IMR-90 (cell line): Measurements from ENCODE around the gene OR5T3. TPM values are rescaled to one million over a fixed set of nuclear protein-coding genes. Genes with fewer than 3 reads are reported as not detected.

Experiments used
- ATAC-seq: fragments of 200-7000 bp; cut with Tn5 transposase; 2 replicates; pipeline ENCODE4 v1.9.1; 2020; ENCODE audit warnings: low read depth, mild to moderate bottlenecking, moderate library complexity
- Bru-seq: library from RNA; stranded (reverse); fragments of 400-500 nt; gene quantifications from one replicate; lab custom pipeline; 2021; lab: Mats Ljungman, UMichigan
- BruChase-seq, 2 experiments: library from RNA; stranded (reverse); fragments of 400-500 nt; gene quantifications; one replicate each; lab custom pipeline; 2021; lab: Mats Ljungman, UMichigan
- BruUV-seq: library from RNA; stranded (reverse); fragments of 400-500 nt; replicated peaks from 2 replicates; lab custom pipeline; 2021; lab: Mats Ljungman, UMichigan
- CTCF ChIA-PET: fragments of 300-600 bp; formaldehyde crosslinking; extraction: SDS; loops from one replicate; lab custom pipeline; 2021; ENCODE audit warnings: antibody characterized with exemption; lab: Yijun Ruan, JAX
- POLR2A ChIA-PET: fragments of 300-600 bp; sonication (Branson Sonifier 250); formaldehyde crosslinking; loops from one replicate; lab custom pipeline; 2022; ENCODE audit warnings: antibody characterized with exemption; ENCODE audit not compliant: unreplicated experiment; lab: Charles Lee
- DNase-seq: peaks from one replicate; pipeline ENCODE4 v3.0.0; 2013
- H2AFZ ChIP-seq: replicated peaks from 2 replicates; pipeline ENCODE3; 2013; ENCODE audit warnings: low read length, mild to moderate bottlenecking; ENCODE audit not compliant: poor library complexity
- H2AK5ac ChIP-seq: 2 replicates; pipeline ENCODE4 v1.6.1; 2013; ENCODE audit warnings: low read depth, low read length, inconsistent platforms
- H2AK9ac ChIP-seq: replicated peaks from 2 replicates; pipeline ENCODE3; 2013; ENCODE audit warnings: mild to moderate bottlenecking, low read depth, low read length, moderate library complexity; ENCODE audit not compliant: poor library complexity
- H2BK120ac ChIP-seq: 2 replicates; pipeline ENCODE4 v1.6.1; 2013; ENCODE audit warnings: low read depth, low read length, inconsistent platforms
- H2BK15ac ChIP-seq: 3 replicates; pipeline ENCODE4 v1.6.1; 2013; ENCODE audit warnings: low read depth, low read length, inconsistent platforms
- H2BK20ac ChIP-seq: 2 replicates; pipeline ENCODE4 v1.6.1; 2013; ENCODE audit warnings: low read depth, mild to moderate bottlenecking, inconsistent platforms, low read length, moderate library complexity
- H2BK5ac ChIP-seq: 2 replicates; pipeline ENCODE4 v1.6.1; 2013; ENCODE audit warnings: mild to moderate bottlenecking, low read depth, low read length, inconsistent platforms; ENCODE audit not compliant: poor library complexity, severe bottlenecking
- H3K14ac ChIP-seq: replicated peaks from 2 replicates; pipeline ENCODE4 v1.6.1; 2013; ENCODE audit warnings: low read depth, low read length, inconsistent platforms
- H3K18ac ChIP-seq: 2 replicates; pipeline ENCODE4 v1.6.1; 2013; ENCODE audit warnings: low read depth, low read length, control low read depth
- H3K23ac ChIP-seq: 2 replicates; pipeline ENCODE4 v1.6.1; 2013; ENCODE audit warnings: low read depth, low read length, inconsistent platforms
- H3K27ac ChIP-seq: 2 replicates; pipeline ENCODE4 v1.5.1; 2013; ENCODE audit warnings: mild to moderate bottlenecking, control low read depth, low read length; ENCODE audit not compliant: insufficient read depth
- H3K27me3 ChIP-seq: 2 replicates; pipeline ENCODE4 v1.6.1; 2013; ENCODE audit warnings: low read length; ENCODE audit not compliant: control insufficient read depth, insufficient read depth
- H3K36me3 ChIP-seq: 2 replicates; pipeline ENCODE4 v1.6.1; 2013; ENCODE audit warnings: low read length, mixed read lengths; ENCODE audit not compliant: control insufficient read depth, insufficient read depth
- H3K4ac ChIP-seq: 2 replicates; pipeline ENCODE4 v1.6.1; 2013; ENCODE audit warnings: low read depth, low read length, inconsistent platforms
- H3K4me1 ChIP-seq: 2 replicates; pipeline ENCODE4 v1.6.1; 2013; ENCODE audit warnings: low read length, mixed read lengths; ENCODE audit not compliant: control insufficient read depth, insufficient read depth
- H3K4me2 ChIP-seq: 2 replicates; pipeline ENCODE4 v1.6.1; 2013; ENCODE audit warnings: low read depth, mild to moderate bottlenecking, control low read depth, low read length, moderate library complexity
- H3K4me3 ChIP-seq: 2 replicates; pipeline ENCODE4 v1.5.1; 2013; ENCODE audit warnings: low read depth, mild to moderate bottlenecking, control low read depth, low read length, moderate library complexity; ENCODE audit not compliant: insufficient read depth
- H3K56ac ChIP-seq: 2 replicates; pipeline ENCODE4 v1.6.1; 2013; ENCODE audit warnings: low read length, inconsistent platforms; ENCODE audit not compliant: insufficient read depth; ENCODE audit errors: extremely low read depth
- H3K79me1 ChIP-seq, 2 experiments: 2 replicates each; pipeline ENCODE4 v1.6.1; 2013; ENCODE audit warnings: low read length in 2 of 2, inconsistent platforms in 1 of 2, low read depth in 1 of 2
- H3K9ac ChIP-seq: 2 replicates; pipeline ENCODE4 v1.6.1; 2013; ENCODE audit warnings: low read depth, low read length, control low read depth
- H3K9me1 ChIP-seq: 2 replicates; pipeline ENCODE4 v1.6.1; 2013; ENCODE audit warnings: low read length, inconsistent platforms; ENCODE audit not compliant: insufficient read depth
- H3K9me3 ChIP-seq: 2 replicates; pipeline ENCODE4 v1.6.1; 2013; ENCODE audit warnings: low read length; ENCODE audit not compliant: control insufficient read depth, insufficient read depth
- H4K20me1 ChIP-seq: 2 replicates; pipeline ENCODE4 v1.6.1; 2013; ENCODE audit warnings: low read length, inconsistent platforms; ENCODE audit not compliant: insufficient read depth
- H4K5ac ChIP-seq: 2 replicates; pipeline ENCODE4 v1.6.1; 2013; ENCODE audit warnings: mild to moderate bottlenecking, low read depth, low read length, control low read depth
- H4K8ac ChIP-seq, 2 experiments: 2 replicates each; pipeline ENCODE4 v1.6.1; 2013; ENCODE audit warnings: low read depth in 2 of 2, low read length in 2 of 2, control low read depth in 1 of 2, inconsistent platforms in 1 of 2
- H4K91ac ChIP-seq: 2 replicates; pipeline ENCODE4 v1.6.1; 2013; ENCODE audit warnings: low read depth, low read length, inconsistent platforms; ENCODE audit not compliant: insufficient read depth
- BHLHE40 ChIP-seq: fragments of 150-350 bp; IDR thresholded peaks from 2 replicates; pipeline ENCODE4 v1.6.1; 2016; ENCODE audit warnings: mild to moderate bottlenecking, low read depth, low read length
- CEBPB ChIP-seq: IDR thresholded peaks from 2 replicates; pipeline ENCODE4 v1.6.1; 2012; ENCODE audit warnings: low read depth, low read length, improper control_type of control experiment
- CHD1 ChIP-seq: IDR thresholded peaks from 2 replicates; pipeline ENCODE4 v1.6.1; 2012; ENCODE audit warnings: low read depth, low read length, improper control_type of control experiment
- FOS ChIP-seq: fragments of 150-350 bp; IDR thresholded peaks from 2 replicates; pipeline ENCODE4 v1.6.1; 2016; ENCODE audit warnings: low read depth, low read length
- MAFK ChIP-seq: IDR thresholded peaks from 2 replicates; pipeline ENCODE4 v1.6.1; 2012; ENCODE audit warnings: low read depth, low read length, improper control_type of control experiment
- MAZ ChIP-seq: IDR thresholded peaks from 2 replicates; pipeline ENCODE4 v1.6.1; 2012; ENCODE audit warnings: low read depth, mild to moderate bottlenecking, low read length, improper control_type of control experiment, moderate library complexity, borderline replicate concordance
- MXI1 ChIP-seq: IDR thresholded peaks from 2 replicates; pipeline ENCODE4 v1.6.1; 2012; ENCODE audit warnings: low read depth, mild to moderate bottlenecking, low read length, moderate library complexity, borderline replicate concordance
- NFE2L2 ChIP-seq: fragments of 150-350 bp; IDR thresholded peaks from 2 replicates; pipeline ENCODE4 v1.6.1; 2016; ENCODE audit warnings: low read depth, mild to moderate bottlenecking, low read length
- POLR2A ChIP-seq: IDR thresholded peaks from 2 replicates; pipeline ENCODE4 v1.6.1; 2012; ENCODE audit warnings: mild to moderate bottlenecking, low read depth, low read length
- RAD21 ChIP-seq: IDR thresholded peaks from 2 replicates; pipeline ENCODE4 v1.6.1; 2012; ENCODE audit warnings: low read length, improper control_type of control experiment
- RCOR1 ChIP-seq: IDR thresholded peaks from 2 replicates; pipeline ENCODE4 v1.6.1; 2012; ENCODE audit warnings: mild to moderate bottlenecking, low read length, improper control_type of control experiment; ENCODE audit not compliant: insufficient replicate concordance
- RFX5 ChIP-seq: IDR thresholded peaks from 2 replicates; pipeline ENCODE4 v1.8.0; 2012; ENCODE audit warnings: low read depth, mild to moderate bottlenecking, low read length, moderate library complexity
- SMC3 ChIP-seq: fragments of 150-350 bp; IDR thresholded peaks from 2 replicates; pipeline ENCODE4 v1.6.1; 2016; ENCODE audit warnings: low read depth, mild to moderate bottlenecking, antibody characterized with exemption, low read length, moderate library complexity
- dilution Hi-C: fragments of 300-500 bp; cut with HindIII; formaldehyde crosslinking; loops from one replicate; pipeline ENCODE4 v1.14.3; 2018; ENCODE audit warnings: low sequenced_read_pairs; ENCODE audit not compliant: unreplicated experiment
- in situ Hi-C: fragments of 300-500 bp; cut with MboI; formaldehyde crosslinking; loops from 3 replicates; pipeline ENCODE4 v1.14.3; 2019; ENCODE audit warnings: low sequenced_read_pairs, inconsistent platforms, mixed read lengths
- intact Hi-C: fragments of 100-400 bp; cut with micrococcal nuclease; formaldehyde crosslinking; loops from 2 replicates; pipeline ENCODE4 v1.10.0; 2022
- long read RNA-seq: library from polyadenylated mRNA; unstranded; transcript quantifications from one replicate; pipeline ENCODE4 v2.0.0, GENCODE V29; 2021; ENCODE audit not compliant: unreplicated experiment
- polyA plus RNA-seq, 3 experiments: library from polyadenylated mRNA; depleted of rRNA; stranded (reverse); fragments of >200 nt; gene quantifications; 2 replicates each; pipeline ENCODE4 v1.2.3, GENCODE V29; 2012; ENCODE audit warnings: low replicate concordance in 1 of 3
- total RNA-seq: library from RNA; depleted of rRNA; stranded (reverse); fragments of >200 nt; gene quantifications from 2 replicates; pipeline ENCODE4 v1.2.3, GENCODE V29; 2012; rRNA removed
- TF ChIP-seq, protein P1 (sequence below): conservative IDR thresholded peaks from 2 replicates; pipeline ENCODE4 v1.5.1; 2012; ENCODE audit warnings: mild to moderate bottlenecking, low read depth, low read length, improper control_type of control experiment
- TF ChIP-seq, protein P2 (sequence below): fragments of 150-350 bp; IDR thresholded peaks from 2 replicates; pipeline ENCODE4 v1.6.1; 2016; ENCODE audit warnings: low read depth, mild to moderate bottlenecking, low read length, moderate library complexity, borderline replicate concordance
- TF ChIP-seq, protein P3 (sequence below): fragments of 150-350 bp; IDR thresholded peaks from 2 replicates; pipeline ENCODE4 v1.6.1; 2017; ENCODE audit warnings: mild to moderate bottlenecking, antibody characterized with exemption, low read length, low read depth

OR5T3 gene
- total RNA-seq (not detected in 2 replicates), polyA plus RNA-seq (2012; rRNA removed) (not detected in 2 replicates), Bru-seq, nascent RNA (not detected), BruChase-seq, experiment 1, labeled RNA remaining after a 6-hour chase (not detected), BruChase-seq, experiment 2, labeled RNA remaining after a 2-hour chase (not detected)
- not detected in 2 replicates for polyA plus RNA-seq (2012; cell fraction: cytosol; rRNA removed)
- not detected in 2 replicates for polyA plus RNA-seq (2012; cell fraction: nucleus; rRNA removed; ENCODE audit: low replicate concordance)
- long read RNA-seq = 0 reads

DNA sequence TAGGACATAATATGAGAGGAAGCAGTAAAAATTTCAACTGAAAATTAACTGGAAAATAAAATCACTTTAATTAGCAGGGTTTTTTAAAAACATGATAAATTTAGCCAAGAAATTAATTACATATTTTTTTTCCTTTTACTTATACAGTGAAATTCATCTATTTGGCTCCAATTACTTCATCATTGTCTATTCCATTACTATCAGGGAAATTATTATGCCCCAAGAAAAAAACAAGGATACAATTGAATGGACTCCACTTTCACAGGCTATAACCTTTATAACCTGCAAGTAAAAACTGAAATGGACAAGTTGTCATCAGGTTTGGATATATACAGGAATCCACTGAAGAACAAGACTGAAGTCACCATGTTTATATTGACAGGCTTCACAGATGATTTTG lies at the start of gene OR5T3:
Gene OR5T3, plus strand, starts transcription at position 301 of the 400 bp plus-strand sequence. Its CDS starts 0 bp downstream, at position 301.
- BruUV-seq = no TSS peak
- intact Hi-C loops = no loop called here

More for the DNA sequence above, at the start of gene OR5T3:
- Histone ChIP-seq H2BK5ac (no peak within 1 kb of the TSS), H3K4me3 (no peak within 1 kb of the TSS), H3K27ac (no peak within 1 kb of the TSS), H2BK120ac (no peak within 1 kb of the TSS), H3K9me1 (no peaks in the 10 kb centered on the region), H4K8ac (no peak within 1 kb of the TSS), H3K79me1 (no peaks in the 10 kb centered on the region), H3K56ac (no peak within 1 kb of the TSS), H2AK9ac (no peak within 1 kb of the TSS), H3K27me3 (no peaks in the 10 kb centered on the region), H3K9me3 (no peaks in the 10 kb centered on the region), H3K36me3 (no peaks in the 10 kb centered on the region), H2BK15ac (no peak within 1 kb of the TSS), H3K4me1 (no peaks in the 10 kb centered on the region), H3K4me2 (no peak within 1 kb of the TSS), H2AFZ (no peak within 1 kb of the TSS), H3K4ac (no peak within 1 kb of the TSS), H3K14ac (no peak within 1 kb of the TSS), H3K18ac (no peak within 1 kb of the TSS), H4K20me1 (no peaks in the 10 kb centered on the region), H4K5ac (no peak within 1 kb of the TSS), H2BK20ac (no peak within 1 kb of the TSS), H3K23ac (no peak within 1 kb of the TSS), H4K91ac (no peak within 1 kb of the TSS), H2AK5ac (no peak within 1 kb of the TSS), H3K9ac (no peak within 1 kb of the TSS)
- in situ Hi-C loops = no loop called here
- ChIA-PET CTCF (no interaction called here), POLR2A (no interaction called here)
- DNase-seq = no peak
- TF ChIP-seq NFE2L2 = no peak
- TF ChIP-seq, protein P1, sequence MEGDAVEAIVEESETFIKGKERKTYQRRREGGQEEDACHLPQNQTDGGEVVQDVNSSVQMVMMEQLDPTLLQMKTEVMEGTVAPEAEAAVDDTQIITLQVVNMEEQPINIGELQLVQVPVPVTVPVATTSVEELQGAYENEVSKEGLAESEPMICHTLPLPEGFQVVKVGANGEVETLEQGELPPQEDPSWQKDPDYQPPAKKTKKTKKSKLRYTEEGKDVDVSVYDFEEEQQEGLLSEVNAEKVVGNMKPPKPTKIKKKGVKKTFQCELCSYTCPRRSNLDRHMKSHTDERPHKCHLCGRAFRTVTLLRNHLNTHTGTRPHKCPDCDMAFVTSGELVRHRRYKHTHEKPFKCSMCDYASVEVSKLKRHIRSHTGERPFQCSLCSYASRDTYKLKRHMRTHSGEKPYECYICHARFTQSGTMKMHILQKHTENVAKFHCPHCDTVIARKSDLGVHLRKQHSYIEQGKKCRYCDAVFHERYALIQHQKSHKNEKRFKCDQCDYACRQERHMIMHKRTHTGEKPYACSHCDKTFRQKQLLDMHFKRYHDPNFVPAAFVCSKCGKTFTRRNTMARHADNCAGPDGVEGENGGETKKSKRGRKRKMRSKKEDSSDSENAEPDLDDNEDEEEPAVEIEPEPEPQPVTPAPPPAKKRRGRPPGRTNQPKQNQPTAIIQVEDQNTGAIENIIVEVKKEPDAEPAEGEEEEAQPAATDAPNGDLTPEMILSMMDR = no peak
- no peak for TF ChIP-seq FOS
- TF ChIP-seq MXI1 = no peak
- TF ChIP-seq MAFK = no peak
- TF ChIP-seq CEBPB = no peak
- TF ChIP-seq, protein P2, sequence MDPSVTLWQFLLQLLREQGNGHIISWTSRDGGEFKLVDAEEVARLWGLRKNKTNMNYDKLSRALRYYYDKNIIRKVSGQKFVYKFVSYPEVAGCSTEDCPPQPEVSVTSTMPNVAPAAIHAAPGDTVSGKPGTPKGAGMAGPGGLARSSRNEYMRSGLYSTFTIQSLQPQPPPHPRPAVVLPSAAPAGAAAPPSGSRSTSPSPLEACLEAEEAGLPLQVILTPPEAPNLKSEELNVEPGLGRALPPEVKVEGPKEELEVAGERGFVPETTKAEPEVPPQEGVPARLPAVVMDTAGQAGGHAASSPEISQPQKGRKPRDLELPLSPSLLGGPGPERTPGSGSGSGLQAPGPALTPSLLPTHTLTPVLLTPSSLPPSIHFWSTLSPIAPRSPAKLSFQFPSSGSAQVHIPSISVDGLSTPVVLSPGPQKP = no peak
- TF ChIP-seq RFX5 = no peak
- no peak for TF ChIP-seq SMC3
- no peak for TF ChIP-seq BHLHE40
- TF ChIP-seq, protein P3, sequence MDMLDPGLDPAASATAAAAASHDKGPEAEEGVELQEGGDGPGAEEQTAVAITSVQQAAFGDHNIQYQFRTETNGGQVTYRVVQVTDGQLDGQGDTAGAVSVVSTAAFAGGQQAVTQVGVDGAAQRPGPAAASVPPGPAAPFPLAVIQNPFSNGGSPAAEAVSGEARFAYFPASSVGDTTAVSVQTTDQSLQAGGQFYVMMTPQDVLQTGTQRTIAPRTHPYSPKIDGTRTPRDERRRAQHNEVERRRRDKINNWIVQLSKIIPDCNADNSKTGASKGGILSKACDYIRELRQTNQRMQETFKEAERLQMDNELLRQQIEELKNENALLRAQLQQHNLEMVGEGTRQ = no peak
- TF ChIP-seq CHD1 = no peak
- TF ChIP-seq RAD21 = no peak
- no peak for TF ChIP-seq POLR2A
- TF ChIP-seq MAZ = no peak
- no peak for TF ChIP-seq RCOR1
- dilution Hi-C loops = no loop called here
- no peak for ATAC-seq
